Activated CD8-positive, alpha-beta memory T cell treated with anti-CD3 and anti-CD28 coated beads for 4 hours (primary cell): ENCODE measurements around the gene UPF2.
"Not testable (repeated sequence)": the region's sequence is repeated elsewhere in the genome, so short reads cannot be mapped to it uniquely, and the experiment has no call there.

Source experiments
- DNase-seq, 2 donors: peaks; one replicate each; pipeline ENCODE4 v3.0.0-alpha.2; 2020; ENCODE audit warnings: low read depth in 2 of 2

UPF2 gene, protein sequence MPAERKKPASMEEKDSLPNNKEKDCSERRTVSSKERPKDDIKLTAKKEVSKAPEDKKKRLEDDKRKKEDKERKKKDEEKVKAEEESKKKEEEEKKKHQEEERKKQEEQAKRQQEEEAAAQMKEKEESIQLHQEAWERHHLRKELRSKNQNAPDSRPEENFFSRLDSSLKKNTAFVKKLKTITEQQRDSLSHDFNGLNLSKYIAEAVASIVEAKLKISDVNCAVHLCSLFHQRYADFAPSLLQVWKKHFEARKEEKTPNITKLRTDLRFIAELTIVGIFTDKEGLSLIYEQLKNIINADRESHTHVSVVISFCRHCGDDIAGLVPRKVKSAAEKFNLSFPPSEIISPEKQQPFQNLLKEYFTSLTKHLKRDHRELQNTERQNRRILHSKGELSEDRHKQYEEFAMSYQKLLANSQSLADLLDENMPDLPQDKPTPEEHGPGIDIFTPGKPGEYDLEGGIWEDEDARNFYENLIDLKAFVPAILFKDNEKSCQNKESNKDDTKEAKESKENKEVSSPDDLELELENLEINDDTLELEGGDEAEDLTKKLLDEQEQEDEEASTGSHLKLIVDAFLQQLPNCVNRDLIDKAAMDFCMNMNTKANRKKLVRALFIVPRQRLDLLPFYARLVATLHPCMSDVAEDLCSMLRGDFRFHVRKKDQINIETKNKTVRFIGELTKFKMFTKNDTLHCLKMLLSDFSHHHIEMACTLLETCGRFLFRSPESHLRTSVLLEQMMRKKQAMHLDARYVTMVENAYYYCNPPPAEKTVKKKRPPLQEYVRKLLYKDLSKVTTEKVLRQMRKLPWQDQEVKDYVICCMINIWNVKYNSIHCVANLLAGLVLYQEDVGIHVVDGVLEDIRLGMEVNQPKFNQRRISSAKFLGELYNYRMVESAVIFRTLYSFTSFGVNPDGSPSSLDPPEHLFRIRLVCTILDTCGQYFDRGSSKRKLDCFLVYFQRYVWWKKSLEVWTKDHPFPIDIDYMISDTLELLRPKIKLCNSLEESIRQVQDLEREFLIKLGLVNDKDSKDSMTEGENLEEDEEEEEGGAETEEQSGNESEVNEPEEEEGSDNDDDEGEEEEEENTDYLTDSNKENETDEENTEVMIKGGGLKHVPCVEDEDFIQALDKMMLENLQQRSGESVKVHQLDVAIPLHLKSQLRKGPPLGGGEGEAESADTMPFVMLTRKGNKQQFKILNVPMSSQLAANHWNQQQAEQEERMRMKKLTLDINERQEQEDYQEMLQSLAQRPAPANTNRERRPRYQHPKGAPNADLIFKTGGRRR

DNA sequence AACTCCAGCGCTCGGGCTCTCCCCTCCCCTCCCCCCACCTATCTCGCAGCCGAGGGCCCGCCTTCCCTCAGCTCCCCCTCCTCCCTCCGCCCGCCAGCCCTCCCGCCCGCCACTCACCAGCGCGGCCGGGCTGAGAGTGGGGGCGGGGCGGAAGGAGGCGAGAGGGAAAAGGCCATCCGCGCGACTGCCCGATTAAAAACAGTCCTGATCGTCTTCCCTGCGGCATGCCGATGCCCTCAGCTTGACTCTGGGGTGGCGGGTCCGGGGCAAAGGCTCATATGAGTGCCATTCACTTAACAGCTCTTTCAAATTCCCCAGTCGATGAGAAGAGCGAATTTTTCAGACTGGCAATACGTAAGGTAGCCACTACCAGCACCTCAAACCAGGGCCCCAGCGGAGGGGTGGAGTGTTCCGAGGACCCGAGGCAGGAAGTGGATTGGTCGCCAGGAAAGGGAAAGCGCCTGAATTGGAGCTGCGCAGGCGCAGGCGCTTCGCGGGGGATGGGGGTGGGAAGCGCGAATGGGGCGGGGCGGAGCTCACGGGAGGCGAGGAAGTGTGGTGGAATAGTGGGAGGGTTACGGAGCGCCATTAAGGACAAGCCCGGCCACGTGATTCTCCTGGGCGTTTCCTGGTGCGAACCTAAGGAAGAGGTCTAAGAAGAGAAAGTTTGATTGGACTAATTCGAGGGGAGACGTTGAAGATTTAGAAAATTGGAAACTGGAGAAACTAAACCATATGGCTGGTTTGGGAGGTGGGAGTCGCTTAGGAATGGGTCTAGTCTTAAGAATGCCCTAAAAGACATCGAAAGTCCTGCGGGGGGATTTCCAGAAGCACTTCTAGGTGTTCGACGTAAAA is at the start of gene UPF2:
UPF2 (minus strand) TSS at position 13 of the 855 bp plus-strand sequence. CDS start 7,386 bp downstream, outside the sequence.
- DNase-seq: peak; percentile 93 to 97

DNA sequence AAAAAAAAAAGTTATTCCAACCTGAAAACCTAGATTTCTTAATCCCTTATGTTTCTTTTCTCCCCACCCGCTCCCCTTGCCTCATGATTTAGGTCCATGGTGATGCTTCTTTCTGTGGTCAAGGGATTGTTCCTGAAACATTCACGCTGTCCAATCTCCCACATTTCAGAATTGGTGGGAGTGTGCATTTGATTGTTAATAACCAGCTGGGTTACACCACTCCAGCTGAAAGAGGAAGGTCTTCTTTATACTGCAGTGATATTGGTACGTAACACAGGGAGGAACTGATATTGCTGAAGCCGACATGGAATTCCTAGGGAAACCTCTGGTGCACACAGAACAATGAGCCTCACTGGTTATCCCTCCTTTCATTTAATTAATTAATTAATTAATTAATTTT is 48.8 kb upstream of the UPF2 start:
- DNase-seq: no peak

DNA sequence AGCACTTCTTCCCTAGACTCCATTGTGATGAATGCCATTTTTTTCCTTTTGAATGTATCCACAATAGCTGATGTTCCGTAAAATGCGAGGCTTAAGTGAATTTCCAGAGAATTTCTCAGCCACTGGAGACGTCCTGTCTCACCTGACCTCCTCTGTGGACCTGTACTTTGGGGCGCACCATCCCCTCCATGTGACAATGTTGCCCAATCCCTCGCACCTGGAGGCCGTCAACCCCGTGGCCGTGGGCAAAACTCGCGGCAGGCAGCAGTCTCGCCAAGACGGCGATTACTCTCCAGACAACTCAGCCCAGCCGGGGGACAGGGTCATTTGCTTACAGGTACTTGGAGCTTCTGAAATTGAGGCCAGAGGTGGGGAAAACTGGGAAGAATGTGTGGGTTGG is 46.3 kb upstream of the UPF2 start:
- no peak for DNase-seq

- no peak for DNase-seq
Measured at GRCh38 chr10:12081879-12082557, 39.4 kb upstream of the UPF2 start.

- DNase-seq: no peak
Measured at GRCh38 chr10:12081470-12081869, 38.9 kb upstream of the UPF2 start.

- DNase-seq: no peak
Measured at GRCh38 chr10:12077580-12078180, 35.1 kb upstream of the UPF2 start.

- no peak for DNase-seq
Measured at GRCh38 chr10:12073526-12073925, 30.9 kb upstream of the UPF2 start.

GRCh38 chr10:12071441-12071840 is 28.8 kb upstream of the UPF2 start:
- DNase-seq: not testable (repeated sequence)

GRCh38 chr10:12068449-12069269 is 26.1 kb upstream of the UPF2 start, which contains the start of gene DHTKD1:
DHTKD1 (plus strand) TSS chr10:12068954; CDS start chr10:12069034, 80 bp downstream.
- DNase-seq: peak; percentile 96 to 97

DNA sequence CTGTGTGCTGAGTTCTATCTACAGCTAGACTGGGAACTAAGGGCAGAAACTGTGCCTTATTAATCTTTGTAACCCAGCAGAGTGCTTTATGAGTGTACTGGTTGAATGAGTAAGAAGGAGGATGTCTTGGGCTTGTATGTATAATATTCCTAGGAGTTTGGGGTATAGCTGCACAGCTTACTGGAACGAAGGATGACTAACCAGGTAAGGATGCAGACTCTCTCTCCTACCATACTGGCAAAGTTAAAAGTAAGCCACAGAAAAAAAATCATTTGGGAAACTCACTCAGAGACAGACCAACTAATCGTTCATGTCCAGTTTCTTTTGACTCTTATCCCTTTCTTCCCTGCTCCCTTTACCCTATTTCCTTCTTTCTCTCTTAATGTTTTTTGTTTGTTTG is 24.7 kb upstream of the UPF2 start:
- DNase-seq: no peak

DNA sequence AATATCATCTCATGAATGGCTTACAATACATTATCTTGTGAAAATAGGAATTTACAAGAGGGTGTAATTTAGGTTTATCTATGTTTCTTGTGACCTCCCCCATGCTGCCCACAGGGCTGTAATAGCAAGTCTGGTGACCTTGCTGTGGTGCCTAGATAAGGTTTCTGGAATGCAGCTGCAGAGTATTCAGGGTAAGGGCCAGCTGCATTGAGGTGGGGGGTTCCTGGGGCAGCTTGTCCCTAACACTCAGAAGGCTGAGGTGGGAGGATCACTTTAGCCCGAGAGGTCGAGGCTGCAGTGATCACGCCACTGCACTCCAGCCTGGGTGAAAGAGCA is 20.8 kb upstream of the UPF2 start:
- no peak for DNase-seq

DNA sequence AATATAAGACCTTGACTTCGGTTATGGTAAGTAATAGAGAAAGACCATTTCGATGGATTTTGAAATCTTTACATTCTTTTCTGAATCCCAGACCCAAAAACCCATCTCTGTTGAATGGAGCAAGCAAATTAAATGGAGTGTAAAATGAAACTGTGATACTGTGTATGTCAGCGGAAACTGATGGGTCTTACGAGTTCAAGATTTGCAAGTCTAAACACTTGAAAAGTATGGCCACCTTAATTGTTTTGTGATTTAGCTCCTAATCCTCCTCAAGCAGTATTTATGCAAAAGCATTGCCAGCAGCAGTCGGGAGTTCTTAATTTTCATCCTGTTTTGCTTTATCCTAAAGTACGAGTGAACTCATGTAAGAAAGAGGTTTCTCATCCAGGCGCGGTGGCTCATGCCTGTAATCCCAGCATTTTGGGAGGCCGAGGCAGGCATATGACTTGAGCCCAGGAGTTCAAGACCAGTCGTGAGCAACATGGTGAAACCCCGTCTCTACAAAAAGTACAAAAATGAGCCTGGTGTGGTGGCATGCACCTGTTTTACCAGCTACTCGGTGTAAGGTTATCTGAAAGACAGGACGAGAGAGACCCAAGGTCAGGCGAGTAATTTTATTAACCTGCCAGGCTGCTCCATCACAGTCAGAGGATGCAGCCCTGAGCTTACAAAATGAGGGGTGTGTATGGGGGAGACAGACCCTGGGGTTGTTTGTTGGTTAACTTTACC is 20.3 kb upstream of the UPF2 start:
- no peak for DNase-seq

GRCh38 chr10:12061124-12061523 is 18.5 kb upstream of the UPF2 start:
- no peak for DNase-seq

GRCh38 chr10:12056748-12057147 is 14.1 kb upstream of the UPF2 start:
- no peak for DNase-seq

GRCh38 chr10:12055732-12056131 is 13.1 kb upstream of the UPF2 start:
- no peak for DNase-seq

DNA sequence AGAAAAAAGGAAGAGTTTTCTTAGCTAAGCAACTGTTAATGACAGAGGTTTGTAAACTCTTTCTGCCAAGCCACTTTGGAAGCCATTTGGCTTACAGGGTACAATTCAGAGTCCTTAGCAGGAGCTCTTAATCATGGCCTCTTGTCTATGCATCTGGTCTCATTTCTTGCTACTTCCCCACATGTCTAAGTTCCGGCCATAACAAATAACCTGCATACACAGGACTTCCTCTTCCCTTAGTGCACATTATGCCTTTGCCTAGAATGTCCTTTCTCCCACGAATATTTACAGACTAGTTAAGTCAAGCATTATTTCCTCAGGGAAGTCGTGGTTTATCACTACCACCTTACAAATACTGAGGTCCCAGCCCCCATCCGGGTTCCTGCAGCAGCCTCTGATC is 8.6 kb upstream of the UPF2 start:
- DNase-seq: no peak

- no peak for DNase-seq
Measured at GRCh38 chr10:12050528-12050927, 7.9 kb upstream of the UPF2 start.

GRCh38 chr10:12048547-12048946 is 5.9 kb upstream of the UPF2 start:
- no peak for DNase-seq

DNA sequence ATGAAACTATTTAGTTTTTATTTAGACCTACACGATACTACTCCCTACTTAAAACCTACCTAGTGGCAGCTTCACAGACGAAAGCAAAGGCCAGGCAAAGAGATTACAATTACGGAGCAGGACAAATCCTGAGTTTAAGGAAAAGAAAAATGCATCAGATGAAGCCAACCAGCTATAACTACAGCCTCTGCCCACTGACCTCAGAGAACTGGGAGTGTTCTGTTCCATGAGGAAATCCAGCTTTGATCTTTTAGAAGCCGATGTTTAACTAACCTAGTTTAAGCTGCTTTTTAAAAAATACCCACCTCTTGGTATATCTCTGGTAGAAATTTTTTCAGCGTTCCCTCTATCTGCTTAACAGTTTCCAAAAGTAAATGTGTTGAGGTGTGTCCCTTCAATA is 3.0 kb upstream of the UPF2 start:
- no peak for DNase-seq
